HEK293 (cell line): ENCODE measurements around the gene PRCC.

Experiments used
- CTCF ChIP-seq: fragments of 450-650 bp; formaldehyde crosslinking; IDR thresholded peaks from 2 replicates; pipeline ENCODE4 v1.5.1; 2016; ENCODE audit warnings: missing biosample characterization, missing genetic modification characterization
- GLIS2 ChIP-seq: fragments of 450-650 bp; formaldehyde crosslinking; IDR thresholded peaks from 2 replicates; pipeline ENCODE4 v1.5.1; 2016; ENCODE audit warnings: missing biosample characterization, missing genetic modification characterization
- PRDM10 ChIP-seq: fragments of 450-650 bp; formaldehyde crosslinking; IDR thresholded peaks from 2 replicates; pipeline ENCODE4 v1.5.1; 2016; ENCODE audit warnings: missing biosample characterization, missing genetic modification characterization
- YY1 ChIP-seq: fragments of 450-650 bp; formaldehyde crosslinking; IDR thresholded peaks from 2 replicates; pipeline ENCODE4 v1.5.1; 2018; ENCODE audit warnings: missing biosample characterization, missing genetic modification characterization
- ZBTB7A ChIP-seq: fragments of 450-650 bp; formaldehyde crosslinking; IDR thresholded peaks from 2 replicates; pipeline ENCODE4 v1.5.1; 2016; ENCODE audit warnings: low read depth, missing biosample characterization, missing genetic modification characterization
- ZNF155 ChIP-seq: fragments of 450-650 bp; formaldehyde crosslinking; IDR thresholded peaks from 2 replicates; pipeline ENCODE4 v1.5.1; 2016; ENCODE audit warnings: missing biosample characterization, missing genetic modification characterization
- ZNF175 ChIP-seq: fragments of 450-650 bp; formaldehyde crosslinking; IDR thresholded peaks from 2 replicates; pipeline ENCODE4 v1.5.1; 2016; ENCODE audit warnings: missing biosample characterization, missing genetic modification characterization
- ZNF274 ChIP-seq, 2 experiments: fragments of 200-500 bp in 1 of 2; fragments of 450-650 bp in 1 of 2; sonication (Bioruptor generic) in 1 of 2; formaldehyde crosslinking in 1 of 2; IDR thresholded peaks; 2 replicates each; pipeline versions ENCODE4 v1.5.1 to v1.6.1; 2014 to 2016; ENCODE audit warnings: borderline replicate concordance in 1 of 2, inconsistent platforms in 1 of 2, low read length in 1 of 2, missing biosample characterization in 1 of 2, missing genetic modification characterization in 1 of 2
- ZNF548 ChIP-seq: fragments of 450-650 bp; formaldehyde crosslinking; IDR thresholded peaks from 2 replicates; pipeline ENCODE4 v1.5.1; 2016; ENCODE audit warnings: missing biosample characterization, missing genetic modification characterization
- ZNF555 ChIP-seq: fragments of 450-650 bp; formaldehyde crosslinking; conservative IDR thresholded peaks from 2 replicates; pipeline ENCODE4 v1.5.1; 2017; ENCODE audit warnings: missing biosample characterization, mild to moderate bottlenecking, missing genetic modification characterization, inconsistent platforms

GRCh38 chr1:156745881-156746280 is 21.5 kb upstream of the PRCC start:
- TF ChIP-seq ZNF548 (tag by site-specific recombination) (no peak), CTCF (no peak), PRDM10 (tag by site-specific recombination) (no peak), ZNF274 (IDR thresholded peaks at IDR 0.05; ENCODE audit: low read length) (no peak), ZNF274 (tag by site-specific recombination; IDR thresholded peaks at IDR 0.05; ENCODE audit: borderline replicate concordance) (no peak), YY1 (tag by site-specific recombination) (no peak), ZNF555 (tag by site-specific recombination) (no peak), ZBTB7A (no peak), GLIS2 (tag by site-specific recombination) (no peak), ZNF155 (tag by site-specific recombination) (no peak), ZNF175 (tag by site-specific recombination) (no peak)
